Epithelial cell of proximal tubule (primary cell): ENCODE results near the gene TRPC4. TPM values are rescaled to one million over a fixed set of nuclear protein-coding genes. Genes with fewer than 3 reads are reported as not detected.

Source experiments
- DNase-seq: peaks from one replicate; pipeline ENCODE4 v3.0.0-alpha.2; 2011; ENCODE audit warnings: low read depth
- H3K4me3 ChIP-seq: 2 replicates; pipeline ENCODE4 v1.5.1; 2011; ENCODE audit warnings: low read depth, mild to moderate bottlenecking, low read length
- total RNA-seq: library from RNA; depleted of rRNA; stranded (reverse); fragments of >200 nt; gene quantifications from 2 replicates; pipeline ENCODE4 v1.2.3, GENCODE V29; 2015
- TF ChIP-seq, protein P1 (sequence below): conservative IDR thresholded peaks from 2 replicates; pipeline ENCODE4 v1.5.1; 2012; ENCODE audit warnings: low read depth, mild to moderate bottlenecking, low read length

TRPC4 gene
- total RNA-seq, 1 donor from 2014 or later: 2.4 TPM

DNA sequence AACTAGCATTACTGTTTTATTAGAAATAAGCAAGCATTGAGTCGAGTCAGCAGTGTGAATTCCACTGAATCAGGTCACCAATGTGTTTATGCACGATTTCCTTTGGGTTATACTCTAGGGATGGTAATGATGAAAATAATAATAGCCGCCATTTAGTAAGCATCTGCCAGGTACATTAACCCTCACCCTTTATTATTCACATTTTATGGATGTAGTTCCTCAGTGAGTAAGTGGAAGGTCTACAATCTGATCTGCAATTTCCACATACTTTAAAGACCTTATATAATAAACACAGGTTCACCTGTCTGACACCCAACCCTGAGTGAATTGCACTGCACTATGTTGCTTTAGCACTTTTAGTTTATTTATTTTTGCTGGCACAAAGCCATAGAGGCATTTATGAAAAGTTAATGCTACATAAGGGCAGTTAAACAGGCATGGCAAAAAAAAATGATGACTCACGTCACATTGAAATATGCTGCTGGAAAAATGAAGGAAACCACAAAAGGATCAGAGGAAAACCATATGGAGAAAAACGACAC is 122.4 kb downstream of the TRPC4 start:
- no peak for DNase-seq
- TF ChIP-seq, protein P1, sequence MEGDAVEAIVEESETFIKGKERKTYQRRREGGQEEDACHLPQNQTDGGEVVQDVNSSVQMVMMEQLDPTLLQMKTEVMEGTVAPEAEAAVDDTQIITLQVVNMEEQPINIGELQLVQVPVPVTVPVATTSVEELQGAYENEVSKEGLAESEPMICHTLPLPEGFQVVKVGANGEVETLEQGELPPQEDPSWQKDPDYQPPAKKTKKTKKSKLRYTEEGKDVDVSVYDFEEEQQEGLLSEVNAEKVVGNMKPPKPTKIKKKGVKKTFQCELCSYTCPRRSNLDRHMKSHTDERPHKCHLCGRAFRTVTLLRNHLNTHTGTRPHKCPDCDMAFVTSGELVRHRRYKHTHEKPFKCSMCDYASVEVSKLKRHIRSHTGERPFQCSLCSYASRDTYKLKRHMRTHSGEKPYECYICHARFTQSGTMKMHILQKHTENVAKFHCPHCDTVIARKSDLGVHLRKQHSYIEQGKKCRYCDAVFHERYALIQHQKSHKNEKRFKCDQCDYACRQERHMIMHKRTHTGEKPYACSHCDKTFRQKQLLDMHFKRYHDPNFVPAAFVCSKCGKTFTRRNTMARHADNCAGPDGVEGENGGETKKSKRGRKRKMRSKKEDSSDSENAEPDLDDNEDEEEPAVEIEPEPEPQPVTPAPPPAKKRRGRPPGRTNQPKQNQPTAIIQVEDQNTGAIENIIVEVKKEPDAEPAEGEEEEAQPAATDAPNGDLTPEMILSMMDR: no peak
- H3K4me3 ChIP-seq: no peak overlapping the region

DNA sequence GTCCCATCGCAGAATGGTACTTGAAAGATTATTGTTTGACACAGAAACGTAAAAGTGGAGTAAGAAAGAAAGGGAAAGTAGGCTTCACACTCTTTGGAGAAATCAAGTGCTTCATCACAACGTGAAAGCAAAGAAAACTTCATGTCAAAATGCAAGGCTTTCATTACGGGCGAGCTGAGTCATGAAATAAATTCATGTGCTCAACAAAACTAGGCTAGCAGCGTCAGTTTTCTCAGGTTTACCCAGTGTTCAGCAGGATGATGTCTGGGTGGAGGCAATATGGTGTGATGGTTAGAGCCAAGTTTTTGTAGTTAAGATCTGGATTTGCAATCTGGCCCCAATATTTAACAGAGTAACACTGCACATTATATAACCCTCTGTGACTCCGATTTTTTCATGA is 128.0 kb downstream of the TRPC4 start:
- TF ChIP-seq, protein P1: no peak
- H3K4me3 ChIP-seq: no peak overlapping the region
- DNase-seq: no peak

DNA sequence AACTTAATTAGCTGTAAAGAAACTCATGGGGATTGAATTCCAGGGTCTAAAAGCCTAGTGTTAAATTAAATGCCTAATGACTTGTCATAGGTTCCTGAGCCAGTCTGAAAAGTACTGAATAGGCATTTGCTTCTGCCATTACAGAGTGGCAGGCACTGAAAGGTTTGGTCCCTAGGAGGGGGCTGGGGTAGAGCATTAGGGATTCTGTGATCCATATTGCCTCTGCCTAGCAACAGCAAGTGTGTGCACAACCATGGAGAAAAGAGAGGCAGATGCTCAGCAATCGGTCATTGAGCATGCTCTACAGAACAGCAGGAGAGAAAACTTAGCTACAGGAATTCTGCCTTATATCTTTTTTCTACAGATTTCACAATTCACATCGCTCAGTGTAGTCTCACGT is 133.5 kb downstream of the TRPC4 start:
- DNase-seq: no peak
- TF ChIP-seq, protein P1: no peak
- no peak overlapping the region for H3K4me3 ChIP-seq

DNA sequence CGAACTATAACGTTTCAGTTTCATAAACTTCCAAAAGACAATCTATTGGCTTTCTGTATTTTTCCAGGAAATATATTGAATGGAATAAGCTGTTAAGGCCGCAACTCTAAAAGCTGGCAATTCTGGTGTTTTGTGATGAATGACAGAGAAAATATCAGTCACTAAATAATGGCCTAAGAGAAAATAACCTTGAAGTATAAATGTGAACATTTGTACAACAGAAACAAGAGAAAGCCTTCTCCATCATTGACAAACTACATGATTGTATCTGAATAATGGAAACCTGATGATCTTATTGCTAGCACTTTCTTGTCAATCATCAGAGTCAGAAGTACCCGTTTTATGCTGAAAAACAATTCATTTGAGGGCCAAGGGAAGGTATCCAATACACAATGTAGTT is 134.3 kb downstream of the TRPC4 start:
- DNase-seq: no peak
- no peak overlapping the region for H3K4me3 ChIP-seq
- TF ChIP-seq, protein P1: no peak

DNA sequence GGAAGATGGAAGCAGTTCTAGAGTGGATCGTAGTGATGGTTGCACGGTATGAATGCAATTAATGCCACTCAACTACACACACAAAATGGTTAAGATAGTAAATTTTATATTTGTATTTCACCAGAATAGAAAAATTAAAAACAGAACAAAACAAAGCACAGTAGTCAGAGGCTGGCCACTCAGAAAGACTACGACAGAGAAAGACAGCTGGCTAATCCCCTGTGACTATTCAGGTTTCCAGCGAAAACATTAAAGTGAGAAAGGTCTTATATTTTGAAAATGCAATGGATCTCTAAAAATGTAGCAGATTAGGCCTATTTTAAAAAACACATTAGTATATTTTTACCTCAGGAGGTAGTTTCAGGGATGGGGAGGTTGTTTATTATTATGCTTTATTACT is 139.7 kb downstream of the TRPC4 start:
- DNase-seq: no peak
- H3K4me3 ChIP-seq: no peak overlapping the region
- TF ChIP-seq, protein P1: no peak

DNA sequence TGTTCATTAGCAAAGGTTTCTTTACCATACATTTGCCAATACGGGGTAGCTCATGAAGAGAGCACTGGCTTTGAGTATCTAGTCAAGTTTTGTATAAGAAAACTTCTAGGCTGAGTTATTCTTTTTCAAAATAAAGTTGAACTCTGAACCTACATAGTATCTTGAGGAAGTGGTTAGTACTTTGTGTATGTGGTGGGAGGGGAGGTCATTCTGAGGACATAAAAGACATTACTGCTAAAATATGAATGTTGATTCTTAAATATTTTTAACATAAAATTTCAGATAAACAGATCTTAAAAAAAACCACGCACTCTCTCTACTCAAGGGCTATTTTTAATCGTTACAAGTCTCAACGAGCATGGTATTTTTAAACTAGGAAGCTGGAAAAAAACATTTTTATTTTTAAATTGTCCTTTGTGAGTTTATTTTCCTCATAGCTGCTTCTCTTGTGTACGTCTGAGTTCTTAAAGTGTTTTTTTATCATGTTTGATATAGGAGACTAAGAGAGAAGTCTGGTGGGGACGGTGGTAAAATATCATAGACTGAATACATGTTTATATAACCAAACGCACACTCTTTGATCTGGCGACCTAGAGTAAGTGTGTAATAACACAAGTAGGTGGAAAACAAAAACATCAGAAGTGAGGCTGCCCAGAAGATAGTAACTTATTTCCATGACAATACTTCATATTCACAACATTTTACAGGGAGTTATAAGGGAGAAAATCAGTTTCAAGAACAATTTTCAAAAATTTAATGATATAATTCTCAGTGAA is 153.0 kb downstream of the TRPC4 start:
- no peak for DNase-seq
- TF ChIP-seq, protein P1: no peak
- no peak overlapping the region for H3K4me3 ChIP-seq

DNA sequence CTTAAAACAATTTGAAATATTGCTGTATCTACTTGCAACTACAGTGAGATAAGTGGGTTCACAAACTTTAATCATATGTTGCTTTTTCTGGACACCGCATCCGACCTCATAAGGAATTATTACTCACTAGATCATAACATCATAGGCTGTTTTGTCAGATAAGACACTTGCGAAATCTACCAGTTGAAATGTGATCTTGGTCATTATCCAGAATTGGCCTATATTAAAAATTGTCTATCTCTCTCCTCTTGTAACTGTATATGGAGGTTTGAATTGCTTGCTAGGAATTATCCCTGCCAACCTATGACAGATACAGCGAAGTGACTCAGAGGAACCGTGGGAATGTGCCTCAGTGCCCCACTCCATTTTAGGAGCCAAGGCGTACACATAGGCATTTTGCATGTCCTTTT is 154.0 kb downstream of the TRPC4 start:
- no peak overlapping the region for H3K4me3 ChIP-seq
- DNase-seq: no peak
- TF ChIP-seq, protein P1: no peak
